ENCODE data around the gene ACO2.
"Not testable (repeated sequence)": the region's sequence is repeated elsewhere in the genome, so short reads cannot be mapped to it uniquely, and the experiment has no call there.

Gene ACO2

DNA sequence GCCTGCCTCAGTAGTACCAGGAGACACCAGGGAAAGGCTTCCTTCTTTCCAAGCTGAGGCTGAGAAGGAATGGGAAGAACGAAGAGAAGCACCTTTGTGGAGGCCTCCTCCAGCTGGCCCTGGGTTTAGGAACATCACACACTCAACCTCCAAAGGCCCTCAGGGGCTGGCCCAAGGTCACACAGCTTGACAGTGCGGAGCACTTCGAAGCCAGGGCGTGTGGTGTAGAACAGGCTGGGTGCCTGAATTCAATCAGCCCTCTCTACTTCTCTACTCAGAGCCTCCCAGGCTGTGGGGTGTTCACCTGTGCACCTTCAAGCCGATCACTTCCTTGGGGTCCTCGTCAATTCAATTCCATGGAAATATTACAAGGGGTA, 91.2 kb downstream of the ACO2 start:
- TF ChIP-seq POLR2AphosphoS5 (IDR thresholded peaks at IDR 0.05; ENCODE audit: low read depth, low read length) = no peak
- no peak for TF ChIP-seq POLR2A (IDR thresholded peaks at IDR 0.05; ENCODE audit: low read depth, low read length)
- no peak for TF ChIP-seq TAF1 (IDR thresholded peaks at IDR 0.05; ENCODE audit: borderline replicate concordance, low read depth, low read length)
- FAIRE-seq (no peak), DNase-seq (ENCODE audit: insufficient read length) (no peak)

DNA sequence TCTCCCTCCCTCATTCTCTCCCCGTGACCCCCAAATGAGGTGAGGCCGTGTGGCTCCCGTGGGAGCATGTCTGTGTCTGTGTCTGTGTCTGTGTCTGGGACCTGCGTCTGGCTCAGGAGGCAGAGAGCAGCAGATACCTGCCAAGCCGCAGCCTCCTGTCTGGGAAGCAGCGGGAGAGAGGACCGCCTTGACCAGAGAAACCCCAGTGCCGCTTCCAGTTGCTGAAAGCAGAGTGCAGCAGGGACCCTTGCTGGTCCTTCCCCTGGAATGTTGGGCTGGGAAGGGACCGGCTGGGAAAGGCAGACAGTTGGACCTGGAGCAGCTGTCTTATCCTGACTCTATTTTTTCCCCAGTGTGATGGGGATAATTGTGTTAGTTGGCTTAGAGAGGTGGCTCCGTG, 92.4 kb downstream of the ACO2 start:
- no peak for DNase-seq (ENCODE audit: insufficient read length)
- no peak for FAIRE-seq
- TF ChIP-seq POLR2AphosphoS5 (IDR thresholded peaks at IDR 0.05; ENCODE audit: low read depth, low read length) = no peak
- no peak for TF ChIP-seq POLR2A (IDR thresholded peaks at IDR 0.05; ENCODE audit: low read depth, low read length)
- TF ChIP-seq TAF1 (IDR thresholded peaks at IDR 0.05; ENCODE audit: borderline replicate concordance, low read depth, low read length) = no peak

DNA sequence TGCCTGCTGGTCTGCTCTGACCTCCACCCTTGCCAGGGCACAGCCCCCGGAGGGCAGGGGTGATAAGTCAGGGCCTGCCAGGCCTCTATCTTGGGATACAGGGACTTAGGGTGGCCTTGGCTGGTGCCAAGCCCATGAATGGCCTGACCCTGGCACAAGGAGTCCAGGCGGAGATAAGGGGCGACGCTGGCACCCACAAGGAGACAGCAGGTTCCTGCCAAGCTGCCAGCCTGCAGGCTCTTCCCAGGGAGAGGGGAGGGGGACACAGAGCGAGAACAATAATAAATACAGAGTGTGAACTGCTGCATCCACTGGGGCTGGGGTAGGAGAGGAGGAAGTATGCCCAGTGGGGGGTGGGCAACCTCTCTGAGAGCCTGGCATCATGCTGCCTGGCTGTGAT, 92.9 kb downstream of the ACO2 start:
- DNase-seq (ENCODE audit: insufficient read length) (no peak), FAIRE-seq (no peak)
- no peak for TF ChIP-seq POLR2A (IDR thresholded peaks at IDR 0.05; ENCODE audit: low read depth, low read length)
- TF ChIP-seq TAF1 (IDR thresholded peaks at IDR 0.05; ENCODE audit: borderline replicate concordance, low read depth, low read length) = no peak
- no peak for TF ChIP-seq POLR2AphosphoS5 (IDR thresholded peaks at IDR 0.05; ENCODE audit: low read depth, low read length)

DNA sequence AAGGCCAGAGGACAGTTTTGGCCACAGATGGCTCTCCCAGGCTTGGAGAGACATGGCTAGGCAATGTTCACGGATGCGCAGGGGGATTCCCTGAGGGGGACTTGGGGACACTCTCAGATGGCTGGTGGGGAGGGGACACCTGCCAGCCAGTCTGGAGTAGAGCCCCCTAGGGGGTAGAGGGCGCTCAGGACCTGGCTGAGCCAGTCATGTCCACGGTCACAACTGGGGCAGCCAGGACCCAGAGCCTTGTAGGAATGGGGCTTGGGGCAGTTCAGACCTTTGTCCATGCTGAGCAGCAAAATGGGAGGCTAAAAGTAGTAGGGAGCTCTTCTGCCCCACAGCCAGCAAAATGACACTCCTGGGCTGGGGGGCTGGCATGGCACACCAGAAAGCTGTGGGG, 93.5 kb downstream of the ACO2 start:
- FAIRE-seq (no peak), DNase-seq (ENCODE audit: insufficient read length) (no peak)
- no peak for TF ChIP-seq POLR2AphosphoS5 (IDR thresholded peaks at IDR 0.05; ENCODE audit: low read depth, low read length)
- TF ChIP-seq TAF1 (IDR thresholded peaks at IDR 0.05; ENCODE audit: borderline replicate concordance, low read depth, low read length) = no peak

DNA sequence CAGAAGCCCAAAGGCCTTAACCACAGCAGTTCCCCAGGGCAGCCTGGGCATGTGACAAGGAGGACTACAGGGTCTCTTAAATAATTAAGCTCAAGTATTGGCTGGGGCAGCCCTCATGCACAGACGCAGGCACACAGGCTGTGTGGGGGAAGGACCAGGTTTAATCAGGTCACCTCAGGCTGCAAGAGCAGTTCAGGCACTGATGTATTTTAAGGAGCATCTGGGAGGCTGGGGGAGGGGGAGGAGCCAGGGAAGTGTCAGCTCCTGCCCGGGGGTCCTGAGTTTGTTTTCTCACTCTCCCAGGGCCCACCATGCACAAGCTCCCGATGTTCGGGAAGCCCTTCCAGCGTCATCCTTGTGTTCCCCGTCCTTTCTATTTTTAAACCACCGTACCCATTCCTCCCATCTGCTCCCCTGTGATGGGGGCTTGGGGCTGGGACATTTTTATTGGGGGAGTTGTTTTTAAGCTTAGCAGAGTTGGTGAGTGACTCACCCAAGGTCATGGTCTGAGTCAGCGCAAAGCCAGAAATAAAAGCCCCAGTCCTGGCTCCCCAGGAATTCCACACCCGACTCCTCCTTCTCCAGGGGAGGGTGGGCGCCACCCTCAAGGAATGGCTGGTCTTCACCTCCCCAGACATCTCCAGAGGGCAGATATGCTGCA, 94.3 kb downstream of the ACO2 start:
- TF ChIP-seq POLR2A (IDR thresholded peaks at IDR 0.05; ENCODE audit: low read depth, low read length) (no peak), POLR2AphosphoS5 (IDR thresholded peaks at IDR 0.05; ENCODE audit: low read depth, low read length) (no peak), TAF1 (IDR thresholded peaks at IDR 0.05; ENCODE audit: borderline replicate concordance, low read depth, low read length) (no peak)
- no peak for DNase-seq (ENCODE audit: insufficient read length)
- FAIRE-seq = no peak

DNA sequence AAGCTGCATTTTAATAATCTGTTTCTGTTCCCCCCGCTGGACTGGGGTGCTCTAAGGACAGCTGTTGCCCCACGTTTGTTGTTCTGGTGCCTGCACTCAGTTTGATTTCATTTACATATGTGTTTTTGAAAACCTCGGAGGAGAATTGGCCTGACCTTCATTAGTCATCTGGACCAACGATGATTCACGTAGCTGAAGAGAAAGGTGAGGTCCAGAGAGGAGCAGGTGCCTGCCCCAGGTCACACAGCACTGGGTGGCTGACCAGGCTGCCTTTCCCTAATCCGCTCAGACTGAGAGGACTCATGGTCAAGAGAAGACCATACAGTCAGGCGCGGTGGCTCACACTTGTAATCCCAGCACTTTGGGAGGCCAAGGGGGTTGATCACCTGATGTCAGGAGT, 95.6 kb downstream of the ACO2 start:
- FAIRE-seq (no peak), DNase-seq (ENCODE audit: insufficient read length) (no peak)
- TF ChIP-seq TAF1 (IDR thresholded peaks at IDR 0.05; ENCODE audit: borderline replicate concordance, low read depth, low read length) = no peak
- no peak for TF ChIP-seq POLR2A (IDR thresholded peaks at IDR 0.05; ENCODE audit: low read depth, low read length)
- no peak for TF ChIP-seq POLR2AphosphoS5 (IDR thresholded peaks at IDR 0.05; ENCODE audit: low read depth, low read length)

DNA sequence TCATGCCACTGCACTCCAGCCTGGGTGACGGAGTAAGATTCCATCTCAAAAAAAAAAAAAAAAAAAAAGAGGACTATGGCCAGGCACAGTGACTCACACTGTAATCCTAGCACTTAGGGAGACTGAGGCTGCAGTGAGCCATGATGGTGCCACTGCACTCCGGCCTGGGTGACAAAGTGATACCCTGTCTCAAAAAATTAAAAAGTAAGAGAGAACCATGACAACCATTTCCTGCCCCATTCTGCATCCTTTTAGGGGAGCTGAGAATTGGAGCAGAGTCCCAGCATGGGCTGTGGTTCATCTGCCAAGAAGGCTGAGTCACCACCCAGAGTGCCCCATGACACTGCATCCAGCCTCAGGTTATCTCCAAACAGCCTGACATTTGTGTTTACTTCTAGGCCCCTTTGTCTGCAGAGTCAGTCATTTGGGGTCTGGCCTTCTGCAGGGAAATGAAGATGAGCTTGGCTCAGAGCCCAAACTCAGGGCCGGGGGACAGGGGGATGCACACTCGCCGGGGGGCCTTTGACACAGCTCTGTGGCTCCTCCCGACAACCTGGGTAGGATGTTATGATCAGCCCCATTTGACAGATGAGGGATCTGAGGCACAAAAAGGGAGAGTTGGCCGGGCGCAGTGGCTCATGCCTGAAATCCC, 96.6 kb downstream of the ACO2 start:
- DNase-seq (ENCODE audit: insufficient read length) (no peak), FAIRE-seq (no peak)
- no peak for TF ChIP-seq POLR2A (IDR thresholded peaks at IDR 0.05; ENCODE audit: low read depth, low read length)
- TF ChIP-seq POLR2AphosphoS5 (IDR thresholded peaks at IDR 0.05; ENCODE audit: low read depth, low read length) = no peak
- TF ChIP-seq TAF1 (IDR thresholded peaks at IDR 0.05; ENCODE audit: borderline replicate concordance, low read depth, low read length) = no peak

DNA sequence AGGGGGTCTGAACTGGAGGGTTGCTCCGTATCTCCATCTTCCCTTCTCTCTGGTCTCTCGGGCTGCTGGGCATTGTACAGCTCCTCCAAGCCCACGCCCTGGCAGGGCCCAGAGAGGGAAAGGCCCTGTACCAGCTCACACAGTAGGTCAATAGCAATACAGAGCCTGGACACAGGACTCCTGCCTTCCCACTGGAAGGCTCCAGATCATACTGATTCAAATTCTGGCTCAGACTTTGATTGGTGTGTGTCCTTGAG, 98.5 kb downstream of the ACO2 start:
- DNase-seq (ENCODE audit: insufficient read length) = no peak
- no peak for TF ChIP-seq POLR2AphosphoS5 (IDR thresholded peaks at IDR 0.05; ENCODE audit: low read depth, low read length)
- no peak for TF ChIP-seq POLR2A (IDR thresholded peaks at IDR 0.05; ENCODE audit: low read depth, low read length)
- TF ChIP-seq TAF1 (IDR thresholded peaks at IDR 0.05; ENCODE audit: borderline replicate concordance, low read depth, low read length) = no peak
- no peak for FAIRE-seq

DNA sequence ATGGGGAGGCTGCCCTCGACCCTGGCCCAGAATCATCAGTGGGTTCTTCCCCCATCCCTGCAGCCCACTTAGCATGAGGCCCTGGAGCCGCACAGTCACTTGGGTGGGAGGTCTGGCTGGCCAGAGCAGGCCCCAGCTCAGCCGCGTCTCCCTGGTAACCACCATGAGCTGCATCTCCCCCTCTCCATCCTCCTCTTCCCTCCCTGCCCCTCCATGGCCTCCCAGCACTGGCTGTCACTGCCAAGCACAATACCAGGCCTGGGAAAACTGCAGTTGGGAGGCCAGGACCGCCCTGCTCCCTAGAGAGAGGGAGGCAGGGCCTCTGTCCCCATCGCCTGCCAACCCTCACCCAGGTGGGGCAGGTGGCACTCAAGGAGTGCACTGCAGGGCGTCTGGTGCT, 99.9 kb downstream of the ACO2 start:
- DNase-seq (ENCODE audit: insufficient read length) = no peak
- FAIRE-seq = no peak
- TF ChIP-seq TAF1 (IDR thresholded peaks at IDR 0.05; ENCODE audit: borderline replicate concordance, low read depth, low read length) (no peak), POLR2A (IDR thresholded peaks at IDR 0.05; ENCODE audit: low read depth, low read length) (no peak), POLR2AphosphoS5 (IDR thresholded peaks at IDR 0.05; ENCODE audit: low read depth, low read length) (no peak)

DNA sequence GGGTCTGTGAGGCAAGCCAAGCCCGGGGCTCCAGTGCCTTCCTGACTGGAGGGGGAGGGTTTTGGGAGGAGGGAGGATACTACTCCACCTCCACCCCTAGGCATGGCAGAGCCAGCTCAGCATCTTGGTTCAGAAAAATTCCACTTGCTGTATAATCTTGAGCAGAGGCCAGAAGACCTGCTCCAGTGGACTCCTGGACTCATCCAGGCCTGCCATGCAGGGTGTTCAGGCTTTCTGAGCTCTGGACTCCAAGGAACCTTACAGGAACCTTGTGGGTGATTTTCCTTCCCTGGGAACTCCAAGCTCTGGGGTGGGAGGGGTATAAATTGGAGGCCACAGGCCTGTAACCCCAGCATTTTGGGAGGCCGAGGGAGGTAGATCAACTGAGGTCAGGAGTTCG, 101.3 kb downstream of the ACO2 start:
- DNase-seq (ENCODE audit: insufficient read length) = no peak
- no peak for FAIRE-seq
- no peak for TF ChIP-seq POLR2AphosphoS5 (IDR thresholded peaks at IDR 0.05; ENCODE audit: low read depth, low read length)
- TF ChIP-seq TAF1 (IDR thresholded peaks at IDR 0.05; ENCODE audit: borderline replicate concordance, low read depth, low read length) = no peak
- TF ChIP-seq POLR2A (IDR thresholded peaks at IDR 0.05; ENCODE audit: low read depth, low read length) = no peak

DNA sequence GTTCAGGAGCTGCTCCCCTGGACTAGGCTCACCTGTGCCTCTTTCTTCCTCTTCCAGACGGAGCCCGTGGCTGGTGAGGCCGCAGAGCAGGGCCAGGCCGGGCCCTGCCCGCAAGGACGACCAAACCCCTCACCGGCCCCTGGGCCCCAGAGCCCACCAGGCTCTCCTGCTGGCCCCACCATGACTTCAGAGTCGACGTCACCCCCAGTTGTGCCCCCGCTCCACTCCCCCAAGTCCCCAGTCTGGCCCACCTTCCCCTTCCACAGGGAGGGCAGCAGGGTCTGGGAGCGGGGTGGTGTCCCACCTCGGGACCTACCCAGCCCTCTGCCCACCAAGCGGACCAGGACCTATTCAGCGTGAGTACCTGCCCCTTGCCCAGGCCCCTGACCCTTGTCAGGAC, 102.9 kb downstream of the ACO2 start:
- DNase-seq (ENCODE audit: insufficient read length) (no peak), FAIRE-seq (no peak)
- no peak for TF ChIP-seq POLR2A (IDR thresholded peaks at IDR 0.05; ENCODE audit: low read depth, low read length)
- no peak for TF ChIP-seq POLR2AphosphoS5 (IDR thresholded peaks at IDR 0.05; ENCODE audit: low read depth, low read length)
- no peak for TF ChIP-seq TAF1 (IDR thresholded peaks at IDR 0.05; ENCODE audit: borderline replicate concordance, low read depth, low read length)

DNA sequence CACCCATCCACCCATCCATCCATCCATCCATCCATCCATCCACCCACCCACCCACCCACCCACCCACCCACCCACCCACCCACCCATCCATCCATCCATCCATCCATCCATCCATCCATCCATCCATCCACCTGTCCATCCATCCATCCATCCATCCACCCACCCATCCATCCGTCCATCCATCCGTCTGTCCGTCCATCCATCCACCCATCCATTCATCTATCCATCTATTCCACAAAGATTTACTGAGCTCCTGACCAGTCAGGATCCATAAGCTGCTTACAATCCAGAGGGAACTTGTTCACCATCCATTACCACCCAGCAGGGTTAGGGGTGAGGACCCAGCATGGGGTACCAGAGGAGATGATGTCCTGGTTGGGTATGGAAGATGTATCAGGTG, 103.4 kb downstream of the ACO2 start:
- DNase-seq (ENCODE audit: insufficient read length); FAIRE-seq: not testable (repeated sequence)

DNA sequence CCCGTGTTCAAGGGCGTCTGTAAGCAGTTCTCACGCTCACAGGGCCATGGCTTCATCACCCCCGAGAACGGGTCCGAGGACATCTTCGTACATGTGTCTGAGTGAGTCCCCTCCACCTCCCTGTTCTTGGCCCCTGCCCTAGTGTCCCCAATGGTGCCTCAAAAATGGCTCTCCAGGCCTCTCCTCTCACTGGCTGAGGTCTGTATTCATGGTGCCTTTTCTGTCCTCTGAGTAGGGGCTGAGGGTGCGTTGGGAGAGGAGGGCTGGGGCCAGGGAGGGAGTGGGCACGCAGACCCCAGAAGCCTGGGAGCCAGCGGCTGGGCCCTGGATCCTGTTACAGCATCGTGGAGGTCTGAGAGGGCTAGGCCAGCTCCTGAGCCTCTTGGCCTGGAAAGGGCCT, 104.8 kb downstream of the ACO2 start:
- no peak for FAIRE-seq
- DNase-seq (ENCODE audit: insufficient read length) = no peak
- no peak for TF ChIP-seq POLR2AphosphoS5 (IDR thresholded peaks at IDR 0.05; ENCODE audit: low read depth, low read length)
- TF ChIP-seq POLR2A (IDR thresholded peaks at IDR 0.05; ENCODE audit: low read depth, low read length) = no peak
- no peak for TF ChIP-seq TAF1 (IDR thresholded peaks at IDR 0.05; ENCODE audit: borderline replicate concordance, low read depth, low read length)

Measured in GM12892 (cell line).